Activated CD4-positive, alpha-beta T cell treated with anti-CD3 and anti-CD28 coated beads, Interleukin-2, Interleukin-6, amounts not matched to agents 100 ng/mL and 50 ng/mL, durations not matched to agents 16 hours and 8 hours (primary cell): ENCODE measurements around the gene ATP12A.

Experiments used
- DNase-seq: peaks from one replicate; pipeline ENCODE4 v3.0.0-alpha.2; 2020

ATP12A gene

GRCh38 chr13:24680258-24680920 is at the start of gene ATP12A:
TSS of gene ATP12A (plus strand) at chr13:24680408. CDS start at chr13:24680744, 336 bp downstream.
- peak; percentile 33 for DNase-seq

GRCh38 chr13:24630851-24631620 is 49.2 kb upstream of the ATP12A start:
- DNase-seq: no peak

DNA sequence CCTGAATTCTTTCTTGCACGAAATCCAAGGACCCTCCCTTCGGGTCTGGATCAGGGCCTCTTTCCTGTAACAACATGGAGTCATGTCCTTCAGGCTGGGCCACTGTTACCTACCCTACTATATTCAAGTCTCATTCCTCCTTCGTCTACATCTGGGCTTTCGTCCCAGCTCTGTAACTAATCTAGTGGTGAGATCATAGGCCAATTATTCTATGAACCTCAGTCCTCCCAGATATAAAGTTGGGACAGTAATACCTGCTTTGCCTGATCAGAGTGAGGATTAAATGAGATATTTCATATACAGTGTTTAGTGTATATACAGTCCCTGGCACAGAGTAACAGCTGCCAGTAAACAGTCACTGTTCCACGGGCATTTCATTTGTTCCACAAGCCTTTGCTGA is 48.3 kb upstream of the ATP12A start:
- no peak for DNase-seq

GRCh38 chr13:24632382-24633121 is 47.7 kb upstream of the ATP12A start:
- DNase-seq: no peak

GRCh38 chr13:24636776-24637175 is 43.4 kb upstream of the ATP12A start:
- DNase-seq: no peak

- no peak for DNase-seq
Observed at GRCh38 chr13:24638096-24638495, 42.1 kb upstream of the ATP12A start.

DNA sequence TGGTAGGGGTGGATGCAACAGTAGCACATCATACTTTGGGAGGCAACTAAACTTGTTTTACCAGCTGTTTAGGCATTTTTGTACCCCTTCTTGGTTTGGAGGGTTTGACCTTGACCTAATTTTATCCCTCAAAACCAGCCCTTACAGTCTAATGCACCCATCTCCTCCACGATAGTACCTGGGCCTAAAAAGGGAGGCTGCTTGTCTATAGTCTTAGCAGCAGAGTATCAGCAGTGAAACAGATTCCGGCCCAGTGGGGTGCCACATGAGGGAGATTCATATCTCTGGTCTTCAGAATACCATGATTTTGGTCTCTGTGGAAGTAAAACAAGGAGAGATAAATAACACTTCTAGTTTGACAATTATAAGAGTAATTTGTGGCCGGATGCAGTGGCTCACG is 39.5 kb upstream of the ATP12A start:
- no peak for DNase-seq

- DNase-seq: peak; percentile 46
Observed at GRCh38 chr13:24642219-24642618, 38.0 kb upstream of the ATP12A start.

GRCh38 chr13:24644036-24644435 is 36.2 kb upstream of the ATP12A start:
- no peak for DNase-seq

- no peak for DNase-seq
Observed at GRCh38 chr13:24648271-24648670, 31.9 kb upstream of the ATP12A start.

DNA sequence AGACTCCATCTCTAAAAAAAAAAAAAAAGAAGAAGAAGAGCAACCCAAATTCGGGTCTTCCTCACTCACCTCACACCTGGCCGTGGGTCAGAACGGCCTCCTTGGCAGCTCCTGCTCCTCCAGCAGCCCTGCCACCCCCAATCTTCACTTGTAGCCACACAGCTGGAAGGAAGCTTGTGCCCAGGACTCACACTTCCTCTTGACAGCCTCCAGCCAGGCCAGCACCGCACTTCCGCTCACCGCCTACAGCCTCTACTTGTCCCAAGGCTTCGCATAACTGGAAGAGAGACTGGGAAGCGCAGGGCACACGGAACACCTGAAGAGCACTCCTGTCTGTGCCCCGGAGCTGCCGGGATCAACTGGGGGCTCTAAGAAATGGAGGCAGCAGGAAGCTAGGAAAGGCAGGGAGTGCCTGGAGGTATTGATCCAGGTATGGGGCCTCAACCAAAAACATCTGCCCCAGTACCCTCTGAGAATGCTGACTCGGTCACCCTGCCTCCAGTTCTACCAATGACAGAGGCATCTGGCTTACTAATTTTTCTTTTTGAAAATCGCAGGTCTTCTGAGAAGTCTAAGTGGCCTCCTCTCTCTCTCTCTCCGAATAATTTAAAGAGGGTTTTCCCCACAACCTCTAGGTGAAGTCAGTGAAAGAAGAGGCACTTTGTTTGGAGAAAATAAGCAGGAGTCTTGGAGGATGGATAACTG is 31.1 kb upstream of the ATP12A start:
- DNase-seq: peak; percentile 28

- no peak for DNase-seq
Observed at GRCh38 chr13:24649688-24650043, 30.5 kb upstream of the ATP12A start.

GRCh38 chr13:24650161-24650560 is 30.0 kb upstream of the ATP12A start:
- no peak for DNase-seq

DNA sequence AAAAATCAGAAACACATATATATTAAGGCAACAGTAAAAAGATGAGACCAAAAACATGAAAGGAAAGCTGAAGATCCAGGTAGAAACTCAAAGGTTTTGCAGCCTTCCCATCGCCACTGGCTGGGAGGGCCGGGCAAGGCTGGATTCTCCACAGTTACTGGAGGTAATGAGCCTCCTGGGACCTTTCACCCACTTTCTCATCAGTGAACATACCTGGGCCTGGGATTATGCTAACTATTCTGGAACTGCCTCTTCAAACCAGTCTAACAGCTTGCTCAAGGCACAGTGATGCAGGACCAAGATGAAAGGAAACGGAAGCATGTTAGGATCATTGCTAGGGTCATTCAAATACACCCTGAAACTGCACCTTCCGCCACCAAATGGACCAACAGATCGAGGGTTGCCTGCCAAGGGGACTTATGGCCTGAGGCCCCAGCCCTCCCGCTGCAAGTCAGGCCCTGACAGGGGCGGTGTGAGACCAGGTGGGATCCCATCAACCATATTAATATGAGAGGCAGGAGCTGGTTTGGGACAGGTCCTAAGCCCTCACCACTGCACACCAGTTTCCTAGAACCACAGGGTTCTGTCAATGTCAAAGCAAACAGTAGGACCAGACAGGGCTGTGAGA is 28.4 kb upstream of the ATP12A start:
- DNase-seq: no peak

DNA sequence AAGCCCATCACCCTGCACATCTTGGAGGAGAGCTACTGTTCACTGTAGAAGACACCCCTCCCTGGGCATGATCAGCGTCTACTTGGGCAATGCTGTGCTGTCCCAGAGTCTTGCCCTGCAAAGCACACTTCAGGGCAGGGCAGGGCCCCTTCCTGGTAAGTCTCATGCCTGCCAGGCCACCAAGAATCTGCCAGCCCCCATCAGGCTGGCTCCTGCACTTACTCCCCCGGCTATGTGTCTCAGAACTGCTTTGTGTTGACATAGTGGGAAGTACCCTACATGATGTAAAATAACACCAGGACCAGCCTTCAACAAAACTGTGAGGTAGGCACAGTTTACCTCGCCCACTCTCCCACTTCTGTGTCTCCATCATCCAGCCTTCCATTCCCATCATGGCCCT is 27.8 kb upstream of the ATP12A start:
- DNase-seq: no peak

DNA sequence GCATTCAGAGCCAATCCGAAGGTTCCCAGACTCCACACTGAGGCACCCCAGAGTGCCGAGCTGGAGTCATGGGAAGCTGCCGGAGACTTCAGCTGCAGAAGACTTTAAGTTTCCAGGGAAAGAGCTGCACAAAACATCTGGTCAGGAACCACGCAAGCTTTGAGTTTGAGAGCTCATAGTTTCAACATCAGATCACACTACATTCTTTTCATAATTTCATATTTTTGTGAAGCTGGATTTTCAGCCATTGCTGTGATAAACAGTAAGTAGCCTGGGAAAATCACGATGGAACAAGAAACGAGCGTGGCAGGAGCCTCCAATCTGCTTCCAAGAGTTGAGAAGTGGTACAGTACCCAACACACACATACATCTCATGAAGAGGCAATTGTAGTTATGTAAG is 25.5 kb upstream of the ATP12A start:
- no peak for DNase-seq

GRCh38 chr13:24659239-24659638 is 21.0 kb upstream of the ATP12A start:
- DNase-seq: no peak

DNA sequence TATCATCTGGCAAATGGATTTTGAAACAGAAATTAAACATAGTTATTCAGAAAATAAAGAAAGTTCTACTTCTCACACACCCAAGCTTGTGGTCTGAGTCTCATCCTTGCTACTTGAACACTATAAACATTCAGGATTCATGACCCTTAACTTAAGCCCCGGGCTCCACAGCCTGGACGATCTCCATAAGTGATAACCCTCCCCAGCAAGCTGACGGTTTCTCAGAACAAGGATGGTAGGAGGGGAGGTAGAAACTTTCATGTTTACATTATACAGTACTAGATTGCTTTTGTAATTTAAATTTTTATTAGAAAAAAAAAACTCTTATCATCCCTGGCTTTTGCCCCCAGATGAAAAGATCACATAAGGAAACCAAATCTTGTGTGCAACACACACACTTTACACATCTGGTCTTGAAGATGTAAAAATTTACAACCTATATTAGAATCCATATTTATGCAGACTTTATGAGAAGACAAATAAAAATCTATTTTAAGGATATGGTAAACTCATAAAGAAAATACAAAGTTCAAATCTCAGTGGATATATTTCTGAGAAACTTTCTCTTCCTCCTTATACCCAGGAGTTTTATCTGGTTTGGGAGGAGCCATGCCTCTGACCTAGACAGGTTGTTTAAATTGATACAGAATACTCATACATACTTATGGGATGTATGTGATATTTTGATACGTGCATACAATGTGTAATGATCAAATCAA is 20.0 kb upstream of the ATP12A start:
- no peak for DNase-seq

- DNase-seq: no peak
Observed at GRCh38 chr13:24661713-24662112, 18.5 kb upstream of the ATP12A start.

GRCh38 chr13:24662195-24663088 is 17.8 kb upstream of the ATP12A start:
- DNase-seq: no peak

GRCh38 chr13:24663089-24663395 is 17.2 kb upstream of the ATP12A start:
- no peak for DNase-seq
